ENCODE measurements around the gene BDNF. TPM values are rescaled to one million over a fixed set of nuclear protein-coding genes. Genes with fewer than 3 reads are reported as not detected.

The BDNF gene
- polyA plus RNA-seq, 3 donors from 2014 or later = not detected

- Mint-ChIP-seq H3K27ac (no peak overlapping the region), H3K36me3 (no peaks in the 10 kb centered on the region), H3K9me3 (peaks cover 0 to 11% (median 7%) of the 10 kb centered on the region in 6 donors), H3K4me3 (no peak overlapping the region), H3K4me1 (no peaks in the 10 kb centered on the region), H3K27me3 (ENCODE audit: low read depth in 3 of 3) (peaks cover 2 to 4% (median 3%) of the 10 kb centered on the region in 3 donors)
- DNase-seq = no peak
These were observed 73.9 kb downstream of the BDNF start for GRCh38 chr11:27626269-27626937.

DNA sequence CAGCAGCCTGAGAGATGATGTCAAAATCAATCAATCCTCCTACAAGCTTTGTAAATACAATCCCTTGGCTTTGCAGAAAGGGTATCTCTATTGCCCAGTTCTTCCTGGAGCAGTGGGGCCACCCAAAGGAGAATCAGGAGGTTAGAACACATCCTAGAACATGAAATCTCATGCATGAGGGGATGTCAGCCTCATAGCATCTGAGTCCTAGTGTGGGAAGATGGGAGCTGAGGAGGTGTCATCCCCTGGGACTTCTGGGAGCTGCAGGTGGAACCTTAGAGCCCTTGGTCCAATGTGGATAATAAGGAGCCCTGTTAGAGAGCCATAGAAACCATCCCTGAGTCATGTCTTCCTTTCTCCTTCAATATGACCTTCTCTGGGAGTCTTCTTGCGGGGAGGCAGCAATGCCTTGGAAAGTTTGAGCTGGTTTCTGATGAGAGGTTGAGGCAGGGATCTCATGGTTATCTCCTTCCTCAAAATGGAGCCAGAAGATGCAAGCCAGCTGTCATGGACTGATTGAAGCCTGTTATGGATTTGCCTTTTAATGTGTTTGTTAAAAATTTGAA lies 74.8 kb downstream of the BDNF start:
- Mint-ChIP-seq H3K27me3 (ENCODE audit: low read depth in 3 of 3) (peaks cover 2 to 3% (median 2%) of the 10 kb centered on the region in 3 donors), H3K4me3 (no peak overlapping the region)

GRCh38 chr11:27623945-27624523 lies 76.2 kb downstream of the BDNF start:
- Mint-ChIP-seq H3K27ac (no peak overlapping the region), H3K4me1 (no peaks in the 10 kb centered on the region), H3K4me3 (no peak overlapping the region), H3K27me3 (ENCODE audit: low read depth in 3 of 3) (peaks cover 2 to 3% (median 2%) of the 10 kb centered on the region in 3 donors), H3K36me3 (no peaks in the 10 kb centered on the region), H3K9me3 (peaks cover 0 to 9% (median 6%) of the 10 kb centered on the region in 6 donors)
- DNase-seq = no peak

More for the DNA sequence above, 74.8 kb downstream of the BDNF start:
- Mint-ChIP-seq H3K36me3 (no peaks in the 10 kb centered on the region), H3K4me1 (no peaks in the 10 kb centered on the region), H3K9me3 (peaks cover 0 to 9% (median 7%) of the 10 kb centered on the region in 6 donors), H3K27ac (no peak overlapping the region)
- DNase-seq = no peak

DNA sequence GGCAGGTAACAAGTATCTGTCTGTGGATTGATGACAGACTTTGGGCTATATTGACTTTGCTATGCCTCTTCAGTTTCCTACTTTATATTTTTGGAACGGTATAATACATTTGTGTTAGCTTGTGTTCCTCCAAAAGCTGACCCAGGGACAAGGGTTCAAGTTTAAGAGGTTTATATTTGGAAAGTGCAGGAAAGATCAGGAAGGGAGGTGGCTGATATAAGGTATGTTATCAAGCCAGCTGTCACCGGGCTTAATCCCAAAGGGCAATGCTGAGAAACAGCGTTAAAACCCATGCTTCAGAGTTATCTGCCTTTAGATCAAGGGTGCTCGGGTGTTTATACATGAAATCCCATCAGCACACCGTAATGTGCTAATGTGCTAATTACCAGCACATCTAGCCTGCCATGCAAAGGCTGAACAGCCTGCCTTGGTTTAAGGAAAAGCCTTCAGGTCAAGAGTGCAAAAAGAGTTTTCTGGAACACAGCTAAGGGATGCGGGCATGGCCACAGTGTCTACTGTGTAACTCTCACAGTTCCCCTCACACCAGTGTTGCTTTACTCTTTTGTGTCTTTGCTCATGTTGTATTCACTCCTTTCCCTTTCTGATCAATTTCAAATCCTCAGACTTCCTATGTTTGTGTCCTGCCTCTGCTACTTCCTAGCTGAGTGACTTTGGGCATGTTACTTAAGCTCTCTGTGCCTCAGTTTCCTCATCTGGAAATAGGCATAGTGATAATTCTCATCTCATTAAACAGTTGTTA lies 77.5 kb downstream of the BDNF start:
- H3K4me1 Mint-ChIP-seq = no peaks in the 10 kb centered on the region
- H3K4me3 Mint-ChIP-seq = no peak overlapping the region
- DNase-seq = no peak
- H3K27ac Mint-ChIP-seq = no peak overlapping the region
- H3K27me3 Mint-ChIP-seq (ENCODE audit: low read depth in 3 of 3) = peaks cover 0 to 3% (median 2%) of the 10 kb centered on the region in 3 donors
- peaks cover 0 to 9% (median 3%) of the 10 kb centered on the region in 6 donors for H3K9me3 Mint-ChIP-seq
- H3K36me3 Mint-ChIP-seq = no peaks in the 10 kb centered on the region

DNA sequence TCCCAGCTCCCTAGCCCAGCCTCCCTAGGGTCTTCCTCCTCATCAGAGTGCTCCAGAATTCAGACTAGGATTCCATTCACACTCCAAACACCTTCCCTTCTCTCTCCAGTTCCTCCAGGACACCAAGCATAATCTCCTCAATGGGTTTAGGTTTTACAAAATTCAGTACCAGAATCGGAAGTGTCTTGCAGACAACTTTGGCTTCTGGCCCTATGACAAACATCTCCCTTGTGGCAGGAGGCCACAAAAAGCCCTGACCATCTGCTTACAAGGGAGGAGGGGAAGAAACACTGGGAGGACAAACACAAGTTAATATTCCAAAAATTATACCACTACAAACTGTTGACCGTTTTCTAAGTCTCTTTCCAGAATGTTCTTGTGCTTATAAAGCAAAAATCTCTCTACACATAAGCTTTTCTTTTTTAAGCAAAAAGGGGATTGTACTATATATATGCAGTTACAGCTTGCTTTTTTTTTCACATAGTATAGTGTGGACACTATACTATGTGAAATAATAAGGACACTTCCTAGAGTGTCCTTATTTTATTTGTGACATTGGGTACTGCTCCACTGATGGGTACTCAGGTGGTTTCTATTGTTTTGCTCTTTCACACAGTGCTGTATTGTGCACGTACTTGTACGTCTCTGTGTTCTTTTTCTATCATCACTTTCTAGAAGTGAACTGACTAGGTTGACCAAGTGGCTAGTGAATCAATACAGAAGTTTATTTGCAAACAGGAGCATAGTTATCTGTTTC lies 78.7 kb downstream of the BDNF start:
- H3K36me3 Mint-ChIP-seq = no peaks in the 10 kb centered on the region
- H3K27me3 Mint-ChIP-seq (ENCODE audit: low read depth in 3 of 3) = peaks cover 0 to 2% (median 0%) of the 10 kb centered on the region in 3 donors
- H3K9me3 Mint-ChIP-seq = peaks cover 0 to 9% (median 3%) of the 10 kb centered on the region in 6 donors
- H3K4me3 Mint-ChIP-seq = no peak overlapping the region
- H3K27ac Mint-ChIP-seq = no peak overlapping the region
- no peak for DNase-seq
- H3K4me1 Mint-ChIP-seq = no peaks in the 10 kb centered on the region

GRCh38 chr11:27619763-27620335 lies 80.4 kb downstream of the BDNF start:
- no peaks in the 10 kb centered on the region for H3K4me1 Mint-ChIP-seq
- H3K27ac Mint-ChIP-seq = no peak overlapping the region
- DNase-seq = no peak
- H3K36me3 Mint-ChIP-seq = no peaks in the 10 kb centered on the region
- peaks cover 0 to 3% (median 2%) of the 10 kb centered on the region in 3 donors for H3K27me3 Mint-ChIP-seq (ENCODE audit: low read depth in 3 of 3)
- H3K4me3 Mint-ChIP-seq = no peak overlapping the region
- peaks cover 0 to 9% (median 1%) of the 10 kb centered on the region in 6 donors for H3K9me3 Mint-ChIP-seq

- DNase-seq = no peak
- Mint-ChIP-seq H3K4me1 (no peaks in the 10 kb centered on the region), H3K4me3 (no peak overlapping the region), H3K27ac (no peak overlapping the region), H3K27me3 (ENCODE audit: low read depth in 3 of 3) (peaks cover 0 to 4% (median 2%) of the 10 kb centered on the region in 3 donors), H3K9me3 (peaks cover 0 to 6% (median 2%) of the 10 kb centered on the region in 6 donors), H3K36me3 (no peaks in the 10 kb centered on the region)
These were observed 81.1 kb downstream of the BDNF start for GRCh38 chr11:27619039-27619574.

GRCh38 chr11:27618281-27618915 lies 81.9 kb downstream of the BDNF start:
- no peaks in the 10 kb centered on the region for H3K4me1 Mint-ChIP-seq
- DNase-seq = no peak
- H3K27me3 Mint-ChIP-seq (ENCODE audit: low read depth in 3 of 3) = peaks cover 0 to 4% (median 0%) of the 10 kb centered on the region in 3 donors
- H3K27ac Mint-ChIP-seq = no peak overlapping the region
- H3K36me3 Mint-ChIP-seq = no peaks in the 10 kb centered on the region
- H3K4me3 Mint-ChIP-seq = no peak overlapping the region
- H3K9me3 Mint-ChIP-seq = peaks cover 0 to 6% (median under 1%) of the 10 kb centered on the region in 6 donors

DNA sequence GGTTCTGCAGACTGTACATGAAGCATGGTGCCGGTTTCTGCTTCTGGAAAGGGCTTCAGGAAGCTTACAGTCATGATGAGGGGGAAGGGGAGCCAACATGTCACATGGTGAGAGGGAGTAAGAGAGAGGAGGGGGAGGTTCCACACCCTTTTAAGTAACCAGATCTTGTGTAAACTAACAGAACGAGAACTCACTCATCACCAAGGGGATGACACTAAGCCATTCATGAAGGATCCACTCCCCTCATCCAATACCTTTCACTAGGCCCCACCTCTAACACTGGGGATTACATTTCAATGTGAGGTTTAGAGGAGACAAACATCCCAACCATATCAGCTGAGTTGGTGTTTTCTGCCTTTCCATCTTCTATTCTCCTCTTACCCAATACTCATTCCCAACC lies 83.5 kb downstream of the BDNF start:
- no peak overlapping the region for H3K27ac Mint-ChIP-seq

DNA sequence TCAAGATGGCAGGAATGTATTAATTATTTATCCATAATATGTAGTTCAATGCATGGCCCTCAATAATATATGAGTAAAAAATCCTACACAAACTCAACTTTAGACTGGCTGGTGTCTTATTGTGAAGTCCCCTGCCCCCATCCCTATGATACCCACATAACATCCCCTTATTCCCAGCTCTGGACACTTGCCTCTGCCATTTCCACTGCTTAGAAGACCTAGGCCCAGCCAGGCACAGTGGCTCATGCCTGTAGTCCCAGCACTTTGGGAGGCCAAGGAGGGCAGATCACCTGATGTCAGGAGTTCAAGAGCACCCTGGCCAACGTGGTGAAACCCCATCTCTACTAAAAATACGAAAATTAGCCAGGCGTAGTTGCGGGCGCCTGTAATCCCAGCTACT lies 84.4 kb downstream of the BDNF start:
- H3K36me3 Mint-ChIP-seq = no peaks in the 10 kb centered on the region
- H3K27me3 Mint-ChIP-seq (ENCODE audit: low read depth in 3 of 3) = peaks cover 0 to 4% (median 2%) of the 10 kb centered on the region in 3 donors
- no peak for DNase-seq
- H3K4me1 Mint-ChIP-seq = no peaks in the 10 kb centered on the region
- H3K27ac Mint-ChIP-seq = no peak overlapping the region
- H3K9me3 Mint-ChIP-seq = peaks cover 0 to 2% (median 0%) of the 10 kb centered on the region in 6 donors
- no peak overlapping the region for H3K4me3 Mint-ChIP-seq

More for the DNA sequence above, 83.5 kb downstream of the BDNF start:
- Mint-ChIP-seq H3K4me1 (no peaks in the 10 kb centered on the region), H3K9me3 (peaks cover 0 to 3% (median under 1%) of the 10 kb centered on the region in 6 donors), H3K36me3 (no peaks in the 10 kb centered on the region), H3K4me3 (no peak overlapping the region), H3K27me3 (ENCODE audit: low read depth in 3 of 3) (peaks cover 0 to 4% (median 0%) of the 10 kb centered on the region in 3 donors)
- DNase-seq = no peak

- H3K9me3 Mint-ChIP-seq = peaks cover 0 to 13% (median under 1%) of the 10 kb centered on the region in 6 donors
- H3K4me3 Mint-ChIP-seq = no peak overlapping the region
- no peak overlapping the region for H3K27ac Mint-ChIP-seq
- H3K4me1 Mint-ChIP-seq = no peaks in the 10 kb centered on the region
- no peaks in the 10 kb centered on the region for H3K36me3 Mint-ChIP-seq
- DNase-seq = no peak
- H3K27me3 Mint-ChIP-seq (ENCODE audit: low read depth in 3 of 3) = peaks cover 0 to 4% (median 3%) of the 10 kb centered on the region in 3 donors
These were observed 86.2 kb downstream of the BDNF start for GRCh38 chr11:27614092-27614491.

Data from immature natural killer cell (primary cell).